Cardiac muscle cell (in vitro differentiated cells and primary cell): ENCODE data around the gene MTX1. TPM values are rescaled to one million over a fixed set of nuclear protein-coding genes. Genes with fewer than 3 reads are reported as not detected.
A peak's percentile ranks its signal among the peaks of the same experiment; 100 is the strongest.
"Not testable (repeated sequence)": the region's sequence is repeated elsewhere in the genome, so short reads cannot be mapped to it uniquely, and the experiment has no call there.

ENCODE experiments used
- DNase-seq, 2 donors: peaks; one replicate each; pipeline versions ENCODE4 v3.0.0 to v3.0.0-alpha.2; 2010 to 2017; ENCODE audit warnings: low read depth in 1 of 2, low spot score in 1 of 2
- H3K27ac ChIP-seq: fragments of 200-600 bp; sonication (generic); 2 replicates; pipeline ENCODE4 v1.5.1; 2016
- H3K27me3 ChIP-seq: fragments of 200-600 bp; sonication (generic); 2 replicates; pipeline ENCODE4 v1.6.0; 2016; ENCODE audit warnings: control low read depth
- H3K36me3 ChIP-seq: fragments of 200-600 bp; sonication (generic); 2 replicates; pipeline ENCODE4 v1.5.1; 2016; ENCODE audit warnings: control low read depth
- H3K4me1 ChIP-seq: fragments of 200-600 bp; sonication (generic); 2 replicates; pipeline ENCODE4 v1.8.1; 2017; ENCODE audit warnings: low read depth, mild to moderate bottlenecking, mixed run types
- H3K4me3 ChIP-seq: fragments of 200-600 bp; sonication (generic); 2 replicates; pipeline ENCODE4 v1.5.1; 2016; ENCODE audit warnings: mild to moderate bottlenecking
- H3K9me3 ChIP-seq: fragments of 200-600 bp; sonication (generic); 2 replicates; pipeline ENCODE4 v1.5.1; 2017; ENCODE audit warnings: low read depth, mild to moderate bottlenecking, control low read depth
- polyA plus RNA-seq: library from polyadenylated mRNA; unstranded; fragments of >200 nt; fragmentation: Nextera tagmentation; extraction: Ambion mirVana; gene quantifications from 2 replicates; pipeline ENCODE4 v1.2.1, GENCODE V29; 2016
- total RNA-seq: library from RNA; depleted of rRNA; stranded (reverse); fragments of >200 nt; gene quantifications from 2 replicates; pipeline ENCODE4 v1.2.3, GENCODE V29; 2016
- TF ChIP-seq, protein P1 (sequence below): IDR thresholded peaks from 2 replicates; pipeline ENCODE4 v1.5.1; 2012; ENCODE audit warnings: low read depth, mild to moderate bottlenecking, low read length

Gene MTX1
- total and polyA plus RNA-seq, 2 experiments from 2014 or later = 24.7 to 31.9 TPM

- no peaks in the 10 kb centered on the region for H3K27me3 ChIP-seq
- peaks cover 8% of the 10 kb centered on the region for H3K4me1 ChIP-seq
- peak overlapping the region; percentile 45 for H3K27ac ChIP-seq
- no peaks in the 10 kb centered on the region for H3K9me3 ChIP-seq
- peak; percentile 79 for DNase-seq
- H3K36me3 ChIP-seq = no peaks in the 10 kb centered on the region
- H3K4me3 ChIP-seq = peak overlapping the region; percentile 22
- TF ChIP-seq, protein P1, sequence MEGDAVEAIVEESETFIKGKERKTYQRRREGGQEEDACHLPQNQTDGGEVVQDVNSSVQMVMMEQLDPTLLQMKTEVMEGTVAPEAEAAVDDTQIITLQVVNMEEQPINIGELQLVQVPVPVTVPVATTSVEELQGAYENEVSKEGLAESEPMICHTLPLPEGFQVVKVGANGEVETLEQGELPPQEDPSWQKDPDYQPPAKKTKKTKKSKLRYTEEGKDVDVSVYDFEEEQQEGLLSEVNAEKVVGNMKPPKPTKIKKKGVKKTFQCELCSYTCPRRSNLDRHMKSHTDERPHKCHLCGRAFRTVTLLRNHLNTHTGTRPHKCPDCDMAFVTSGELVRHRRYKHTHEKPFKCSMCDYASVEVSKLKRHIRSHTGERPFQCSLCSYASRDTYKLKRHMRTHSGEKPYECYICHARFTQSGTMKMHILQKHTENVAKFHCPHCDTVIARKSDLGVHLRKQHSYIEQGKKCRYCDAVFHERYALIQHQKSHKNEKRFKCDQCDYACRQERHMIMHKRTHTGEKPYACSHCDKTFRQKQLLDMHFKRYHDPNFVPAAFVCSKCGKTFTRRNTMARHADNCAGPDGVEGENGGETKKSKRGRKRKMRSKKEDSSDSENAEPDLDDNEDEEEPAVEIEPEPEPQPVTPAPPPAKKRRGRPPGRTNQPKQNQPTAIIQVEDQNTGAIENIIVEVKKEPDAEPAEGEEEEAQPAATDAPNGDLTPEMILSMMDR = no peak
Observed at GRCh38 chr1:155218854-155219591, 10.5 kb downstream of the MTX1 start.

DNA sequence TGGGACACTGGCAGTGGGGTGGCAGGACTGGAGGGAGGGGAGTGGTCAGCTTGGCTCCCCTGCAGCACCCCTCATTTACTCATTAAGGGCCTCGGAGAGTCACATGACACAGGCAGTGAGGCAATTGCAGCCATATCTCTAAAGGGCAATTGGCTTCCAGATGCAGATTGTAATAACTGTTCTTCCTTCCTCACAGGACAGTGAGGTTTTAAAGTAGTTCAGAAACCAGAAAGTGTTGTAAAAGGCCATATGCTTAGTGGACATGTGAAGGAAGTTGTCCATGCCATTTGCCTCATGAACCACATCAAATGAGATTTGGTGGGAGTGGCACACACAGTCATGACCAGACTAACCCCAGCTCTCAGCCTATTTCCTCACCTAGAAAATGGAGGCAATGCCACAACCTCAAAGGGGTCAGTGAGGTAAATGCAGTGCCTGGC is 11.1 kb downstream of the MTX1 start:
- Histone ChIP-seq H3K4me3 (no peak overlapping the region), H3K27ac (peak overlapping the region; percentile 23)
- TF ChIP-seq, protein P1 = no peak

DNA sequence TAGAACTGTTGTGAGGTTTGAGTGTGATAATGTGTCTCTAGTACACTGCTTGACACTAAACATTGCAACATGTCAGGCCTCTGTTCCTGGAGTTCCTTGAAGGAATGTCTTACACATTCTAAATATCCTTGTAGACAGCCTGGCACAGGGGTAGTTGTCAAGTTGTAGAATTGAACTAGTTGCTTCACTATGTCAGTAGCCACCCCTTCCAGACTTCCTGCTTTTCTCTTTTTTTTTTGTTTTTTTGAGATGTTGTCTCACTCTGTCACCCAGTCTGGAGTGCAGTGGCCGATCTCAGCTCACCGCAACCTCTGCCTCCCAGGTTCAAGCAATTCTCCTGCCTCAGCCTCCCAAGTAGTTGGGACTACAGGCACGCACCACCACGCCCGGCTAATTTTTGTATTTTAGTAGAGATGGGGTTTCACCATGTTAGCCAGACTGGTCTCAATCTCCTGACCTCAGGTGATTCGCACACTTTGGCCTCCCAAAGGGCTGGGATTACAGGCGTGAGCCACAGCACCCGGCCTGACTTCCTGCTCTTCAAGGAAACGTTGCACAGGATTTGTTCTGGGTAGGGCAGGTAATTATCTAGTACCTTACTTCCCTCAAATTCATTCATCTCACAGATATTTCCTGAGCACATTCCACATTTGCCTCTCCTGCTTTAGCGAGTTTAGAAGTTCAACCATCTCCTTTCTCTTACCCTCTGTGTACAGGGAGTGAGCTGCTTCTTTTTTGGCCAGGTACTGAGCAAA is 11.9 kb downstream of the MTX1 start:
- H3K27me3 ChIP-seq, H3K4me3 ChIP-seq, H3K9me3 ChIP-seq, DNase-seq, H3K4me1 ChIP-seq, H3K36me3 ChIP-seq: not testable (repeated sequence)
- H3K27ac ChIP-seq = peak overlapping the region; percentile 23

More for the DNA sequence above, 11.1 kb downstream of the MTX1 start:
- Histone ChIP-seq H3K36me3 (no peaks in the 10 kb centered on the region), H3K4me1 (peaks cover 8% of the 10 kb centered on the region), H3K9me3 (no peaks in the 10 kb centered on the region), H3K27me3 (no peaks in the 10 kb centered on the region)
- DNase-seq = peak; percentile 40 to 55

GRCh38 chr1:155223047-155223446 is 14.6 kb downstream of the MTX1 start:
- DNase-seq = no peak
- Histone ChIP-seq H3K4me1 (peaks cover 14% of the 10 kb centered on the region), H3K27ac (no peak overlapping the region), H3K36me3 (no peaks in the 10 kb centered on the region), H3K4me3 (no peak overlapping the region), H3K27me3 (no peaks in the 10 kb centered on the region), H3K9me3 (no peaks in the 10 kb centered on the region)
- TF ChIP-seq, protein P1 = no peak

DNA sequence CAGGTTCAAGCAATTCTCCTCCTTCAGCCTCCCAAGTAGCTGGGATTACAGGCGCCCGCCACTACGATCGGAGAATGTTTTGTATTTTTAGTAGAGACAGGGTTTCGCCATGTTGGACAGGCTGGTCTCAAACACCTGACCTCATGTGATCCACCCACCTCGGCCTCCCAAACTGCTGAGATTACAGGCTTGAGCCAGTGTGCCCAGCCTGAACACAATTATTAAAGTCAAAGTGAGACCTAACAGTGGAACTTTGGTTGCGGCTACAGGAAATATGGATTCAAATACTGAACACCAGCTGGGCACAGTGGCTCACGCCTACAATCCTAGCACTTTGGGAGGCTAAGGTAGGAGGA is 16.9 kb downstream of the MTX1 start:
- not testable (repeated sequence) for H3K27ac ChIP-seq, H3K4me1 ChIP-seq, H3K4me3 ChIP-seq

DNA sequence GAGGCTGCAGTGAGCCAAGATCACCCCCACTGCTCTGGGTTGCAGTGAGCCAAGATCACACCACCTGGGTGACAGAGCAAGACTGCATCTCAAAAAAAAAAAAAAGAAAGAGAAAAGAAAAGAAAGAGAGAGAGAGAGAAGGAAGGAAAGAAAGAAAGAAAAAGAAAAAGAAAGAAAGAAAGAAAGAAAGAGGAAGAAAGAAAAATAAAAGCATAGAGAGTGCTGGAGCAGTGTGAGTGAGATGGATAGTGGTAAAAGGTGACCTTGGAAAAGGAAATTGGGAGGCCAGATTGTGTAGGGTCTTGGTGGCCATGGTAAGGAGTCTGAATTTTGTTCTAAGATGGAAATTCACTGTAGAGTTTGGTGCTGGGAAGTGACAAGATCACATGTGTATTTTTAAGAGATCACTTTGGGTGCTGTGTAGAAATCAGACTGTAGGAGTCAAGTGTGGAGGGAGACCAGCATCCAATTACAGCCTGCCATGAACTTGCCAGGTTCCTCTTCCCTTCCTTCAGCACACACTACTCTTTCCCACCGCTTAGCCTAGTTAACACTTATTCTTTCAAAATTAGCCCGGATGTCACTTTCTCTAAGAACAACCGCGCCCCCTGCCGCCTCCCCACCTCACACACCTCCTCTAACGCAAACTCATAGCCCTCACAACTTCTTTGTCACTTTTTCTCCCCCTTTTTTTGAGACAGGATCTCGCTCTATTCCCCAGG is 17.9 kb downstream of the MTX1 start:
- DNase-seq = peak; percentile 74 to 87
- TF ChIP-seq, protein P1 = peak; percentile 69
- Histone ChIP-seq H3K36me3 (no peaks in the 10 kb centered on the region), H3K9me3 (no peaks in the 10 kb centered on the region), H3K4me3 (peak overlapping the region; percentile 40), H3K27me3 (no peaks in the 10 kb centered on the region), H3K27ac (peak overlapping the region; percentile 31), H3K4me1 (peaks cover 6% of the 10 kb centered on the region)

More for the DNA sequence above, 16.9 kb downstream of the MTX1 start:
- DNase-seq, H3K27me3 ChIP-seq, H3K36me3 ChIP-seq, H3K9me3 ChIP-seq: not testable (repeated sequence)
